DOHH2 (cell line): ENCODE data around the gene NAT14.

Source experiments
- H3F3A ChIP-seq: fragments of 200-600 bp; sonication (generic), shearing (Covaris generic); 2 replicates; pipeline ENCODE4 v1.6.0; 2016; ENCODE audit warnings: antibody characterized with exemption, mild to moderate bottlenecking; ENCODE audit not compliant: control insufficient read depth, insufficient read depth
- H3K27ac ChIP-seq: fragments of 200-600 bp; sonication (generic); 2 replicates; pipeline ENCODE4 v1.5.1; 2014; ENCODE audit warnings: low read depth, mild to moderate bottlenecking, low read length, moderate library complexity
- H3K27me3 ChIP-seq: fragments of 200-600 bp; sonication (generic); 2 replicates; pipeline ENCODE4 v1.6.1; 2014; ENCODE audit warnings: mild to moderate bottlenecking, low read length, mixed read lengths; ENCODE audit not compliant: control insufficient read depth
- H3K36me3 ChIP-seq: fragments of 200-600 bp; sonication (generic); 2 replicates; pipeline ENCODE4 v1.6.1; 2014; ENCODE audit warnings: mild to moderate bottlenecking, low read length, moderate library complexity, mixed read lengths; ENCODE audit not compliant: control insufficient read depth
- H3K4me1 ChIP-seq: fragments of 200-600 bp; sonication (generic); 2 replicates; pipeline ENCODE4 v1.6.1; 2014; ENCODE audit warnings: mild to moderate bottlenecking, low read length, mixed read lengths; ENCODE audit not compliant: control insufficient read depth
- H3K4me2 ChIP-seq: fragments of 200-600 bp; sonication (generic); 2 replicates; pipeline ENCODE4 v1.6.0; 2014; ENCODE audit warnings: mild to moderate bottlenecking, low read length, moderate library complexity
- H3K4me3 ChIP-seq: fragments of 200-600 bp; sonication (generic); 2 replicates; pipeline ENCODE4 v1.5.1; 2014; ENCODE audit warnings: mild to moderate bottlenecking, low read length, mixed read lengths
- H3K79me2 ChIP-seq: fragments of 200-600 bp; sonication (generic); 2 replicates; pipeline ENCODE4 v1.6.1; 2014; ENCODE audit warnings: mild to moderate bottlenecking, low read length, mixed read lengths; ENCODE audit not compliant: control insufficient read depth
- H3K9me2 ChIP-seq: fragments of 200-600 bp; sonication (generic); replicated peaks from 2 replicates; pipeline ENCODE4 v1.6.1; 2014; ENCODE audit warnings: mild to moderate bottlenecking, low read length, mixed read lengths; ENCODE audit not compliant: control insufficient read depth
- H3K9me3 ChIP-seq: fragments of 200-600 bp; sonication (generic); 2 replicates; pipeline ENCODE4 v1.6.1; 2014; ENCODE audit warnings: antibody characterized with exemption, low read length, mixed read lengths; ENCODE audit not compliant: control insufficient read depth, insufficient read depth
- H4K20me1 ChIP-seq: fragments of 200-600 bp; sonication (generic); 2 replicates; pipeline ENCODE4 v1.6.0; 2014; ENCODE audit warnings: low read depth, mild to moderate bottlenecking, antibody characterized with exemption, low read length, moderate library complexity; ENCODE audit not compliant: control insufficient read depth, insufficient read depth
- EZH2phosphoT487 ChIP-seq: fragments of 200-600 bp; sonication (generic); IDR thresholded peaks from 2 replicates; pipeline ENCODE4 v1.6.1; 2017; ENCODE audit warnings: borderline replicate concordance, mild to moderate bottlenecking, antibody characterized with exemption, low read length, moderate library complexity, mixed read lengths
- TF ChIP-seq, protein P1 (sequence below): fragments of 200-600 bp; sonication (generic); IDR thresholded peaks from one replicate; pipeline ENCODE4 v1.5.1; 2014; ENCODE audit warnings: antibody characterized with exemption, mild to moderate bottlenecking, low read depth, low read length; ENCODE audit not compliant: poor library complexity, severe bottlenecking

The NAT14 gene

DNA sequence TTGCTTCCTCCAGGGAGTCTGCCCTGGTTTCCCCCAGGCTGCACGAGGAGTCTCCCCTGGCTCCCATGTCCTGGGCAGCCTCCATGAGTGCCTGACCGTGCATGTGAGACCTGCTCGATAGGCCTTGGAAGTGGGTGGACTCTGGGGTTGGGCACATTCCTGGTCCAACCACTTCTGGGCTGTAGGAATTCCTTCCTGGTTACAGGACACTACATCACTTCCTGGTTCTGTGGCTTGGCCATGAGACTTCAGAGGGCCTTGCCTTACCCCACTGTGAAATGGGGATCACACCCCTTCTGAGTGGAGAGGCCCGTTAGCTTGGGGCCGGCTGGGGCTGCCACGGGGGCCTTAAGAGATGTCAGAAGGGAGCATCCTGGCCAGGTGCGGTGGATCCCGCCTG lies 12.5 kb upstream of the NAT14 start:
- Histone ChIP-seq H3K9me3 (no peaks in the 10 kb centered on the region), H3K27me3 (no peaks in the 10 kb centered on the region), H3K36me3 (no peaks in the 10 kb centered on the region), H4K20me1 (no peaks in the 10 kb centered on the region), H3K4me1 (peaks cover 20% of the 10 kb centered on the region), H3K4me3 (no peak overlapping the region), H3K79me2 (peaks cover under 1% of the 10 kb centered on the region; the same call in 1 of the 2 replicates), H3F3A (no peaks in the 10 kb centered on the region), H3K27ac (no peak overlapping the region), H3K9me2 (no peaks in the 10 kb centered on the region), H3K4me2 (no peak overlapping the region)
- TF ChIP-seq, protein P1, sequence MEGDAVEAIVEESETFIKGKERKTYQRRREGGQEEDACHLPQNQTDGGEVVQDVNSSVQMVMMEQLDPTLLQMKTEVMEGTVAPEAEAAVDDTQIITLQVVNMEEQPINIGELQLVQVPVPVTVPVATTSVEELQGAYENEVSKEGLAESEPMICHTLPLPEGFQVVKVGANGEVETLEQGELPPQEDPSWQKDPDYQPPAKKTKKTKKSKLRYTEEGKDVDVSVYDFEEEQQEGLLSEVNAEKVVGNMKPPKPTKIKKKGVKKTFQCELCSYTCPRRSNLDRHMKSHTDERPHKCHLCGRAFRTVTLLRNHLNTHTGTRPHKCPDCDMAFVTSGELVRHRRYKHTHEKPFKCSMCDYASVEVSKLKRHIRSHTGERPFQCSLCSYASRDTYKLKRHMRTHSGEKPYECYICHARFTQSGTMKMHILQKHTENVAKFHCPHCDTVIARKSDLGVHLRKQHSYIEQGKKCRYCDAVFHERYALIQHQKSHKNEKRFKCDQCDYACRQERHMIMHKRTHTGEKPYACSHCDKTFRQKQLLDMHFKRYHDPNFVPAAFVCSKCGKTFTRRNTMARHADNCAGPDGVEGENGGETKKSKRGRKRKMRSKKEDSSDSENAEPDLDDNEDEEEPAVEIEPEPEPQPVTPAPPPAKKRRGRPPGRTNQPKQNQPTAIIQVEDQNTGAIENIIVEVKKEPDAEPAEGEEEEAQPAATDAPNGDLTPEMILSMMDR, result no peak
- no peak for TF ChIP-seq EZH2phosphoT487

DNA sequence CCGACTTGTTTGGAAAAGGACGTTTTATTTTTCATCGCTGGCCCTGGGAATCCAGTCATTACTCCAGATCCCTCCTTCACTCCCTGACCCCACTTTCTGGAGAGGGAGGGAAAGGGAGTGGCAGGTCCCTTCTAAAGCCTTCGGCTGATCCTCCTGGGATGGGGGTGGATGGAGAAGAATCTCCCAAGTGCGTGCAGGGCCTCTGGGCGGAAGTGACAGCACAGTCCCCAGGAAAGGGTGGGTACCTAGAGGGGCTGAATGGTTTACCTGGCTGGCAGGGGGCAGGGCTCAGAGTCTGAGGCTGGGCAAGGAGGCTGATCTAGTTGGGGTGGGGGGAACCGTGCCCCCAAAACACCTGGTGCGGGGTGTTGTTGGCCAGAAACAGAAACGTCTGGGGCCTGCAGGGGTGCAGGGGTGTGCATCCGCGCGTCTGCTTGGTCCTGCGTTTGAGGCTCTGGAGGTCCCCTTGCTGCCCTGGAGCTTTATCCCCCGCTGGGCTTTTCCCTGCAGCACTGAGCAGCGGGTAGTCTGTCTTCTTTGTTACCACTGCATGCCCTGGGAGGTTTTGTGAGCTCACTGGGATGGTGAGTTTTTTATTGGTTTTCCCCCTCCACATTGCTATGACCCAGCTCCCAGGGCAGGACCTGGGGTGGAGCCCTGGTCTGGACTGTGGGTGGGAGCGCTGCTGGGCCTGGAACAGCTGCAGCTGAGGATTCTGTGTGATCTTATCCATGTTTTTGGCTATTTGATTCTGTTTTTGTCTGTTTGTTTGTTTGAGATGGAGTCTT lies 11.6 kb upstream of the NAT14 start:
- no peaks in the 10 kb centered on the region for H4K20me1 ChIP-seq
- no peaks in the 10 kb centered on the region for H3K36me3 ChIP-seq
- no peaks in the 10 kb centered on the region for H3K9me2 ChIP-seq
- TF ChIP-seq, protein P1, result no peak
- no peak for TF ChIP-seq EZH2phosphoT487
- no peaks in the 10 kb centered on the region for H3F3A ChIP-seq
- H3K4me1 ChIP-seq, result peaks cover 24% of the 10 kb centered on the region
- no peaks in the 10 kb centered on the region for H3K27me3 ChIP-seq
- no peak overlapping the region for H3K4me3 ChIP-seq
- peaks cover 11% of the 10 kb centered on the region for H3K79me2 ChIP-seq
- no peak overlapping the region for H3K4me2 ChIP-seq
- no peak overlapping the region for H3K27ac ChIP-seq
- no peaks in the 10 kb centered on the region for H3K9me3 ChIP-seq

DNA sequence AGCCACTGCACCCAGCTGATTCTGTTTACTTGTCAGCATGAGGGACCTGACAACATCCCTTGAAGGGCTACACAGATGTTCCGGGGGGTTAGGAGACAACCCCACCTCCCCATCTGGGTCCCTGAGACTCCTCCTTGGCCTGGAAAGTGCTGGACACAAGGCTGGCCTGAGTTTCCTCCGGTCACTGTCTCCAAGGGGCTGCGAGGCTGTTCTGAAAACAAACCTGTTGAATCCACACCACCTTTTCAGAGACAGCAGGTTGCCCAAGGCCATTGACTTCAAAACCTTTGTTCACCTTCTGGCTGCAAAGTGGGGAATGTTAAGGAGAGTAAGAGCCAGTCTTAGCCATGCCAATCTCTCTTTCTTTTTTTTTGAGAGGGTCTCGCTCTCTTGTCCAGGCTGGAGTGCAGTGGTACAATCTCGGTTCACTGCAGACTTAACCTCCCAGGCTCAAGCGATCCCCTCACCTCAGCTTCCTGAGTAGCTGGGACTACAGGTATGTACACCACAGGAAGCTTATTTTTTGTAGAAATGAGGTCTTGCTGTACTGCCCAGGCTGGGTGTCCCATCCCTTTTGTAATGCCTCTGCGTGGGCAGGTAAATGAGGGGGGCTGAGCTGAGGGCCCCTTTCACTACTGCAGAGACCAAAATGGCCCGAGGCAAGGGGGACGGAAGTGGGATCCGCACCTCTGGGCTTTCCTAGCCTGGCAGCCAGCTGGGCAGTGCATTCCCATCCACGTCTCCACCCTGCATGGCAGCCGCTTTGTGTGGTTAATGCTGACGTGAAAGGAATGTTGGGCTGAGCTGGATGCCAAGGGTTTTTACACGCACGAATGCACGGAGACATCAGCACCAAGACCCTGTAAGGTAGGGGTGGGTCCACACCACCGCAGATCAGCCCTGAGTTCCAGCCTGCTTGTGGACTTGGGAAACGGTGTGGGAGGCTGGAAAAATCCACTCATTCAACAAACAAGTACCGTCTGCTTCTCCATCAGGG lies 10.4 kb upstream of the NAT14 start:
- no peaks in the 10 kb centered on the region for H3K36me3 ChIP-seq
- TF ChIP-seq EZH2phosphoT487, result no peak
- TF ChIP-seq, protein P1, result no peak
- H3F3A ChIP-seq, result no peaks in the 10 kb centered on the region
- no peaks in the 10 kb centered on the region for H3K27me3 ChIP-seq
- H3K4me2 ChIP-seq, result peak overlapping the region; percentile 85; the same call in 1 of the 2 replicates
- 0 out of 2 replicates have a peak overlapping the region, but pooled peaks have one; percentile 86 for H3K4me3 ChIP-seq
- H3K4me1 ChIP-seq, result peaks cover 24% of the 10 kb centered on the region
- no peaks in the 10 kb centered on the region for H4K20me1 ChIP-seq
- no peak overlapping the region for H3K27ac ChIP-seq
- H3K9me2 ChIP-seq, result no peaks in the 10 kb centered on the region
- H3K9me3 ChIP-seq, result no peaks in the 10 kb centered on the region
- peaks cover 22% of the 10 kb centered on the region for H3K79me2 ChIP-seq
